H1 (cell line): ENCODE data around the gene PKP1. TPM values are rescaled to one million over a fixed set of nuclear protein-coding genes. Genes with fewer than 3 reads are reported as not detected.

ENCODE experiments used
- CTCF ChIA-PET: fragments of 300-600 bp; sonication (Branson Sonifier 250); formaldehyde crosslinking; loops from one replicate; lab custom pipeline; 2021; ENCODE audit not compliant: partially characterized antibody; lab: Charles Lee
- POLR2A ChIA-PET: fragments of 300-600 bp; sonication (Branson Sonifier 250); formaldehyde crosslinking; loops from one replicate; lab custom pipeline; 2021; ENCODE audit warnings: inconsistent platforms; ENCODE audit not compliant: partially characterized antibody; lab: Charles Lee
- DNase-seq, 2 experiments: peaks; one replicate each; pipeline versions ENCODE4 v3.0.0 to v3.0.0-alpha.2; 2010 to 2022; ENCODE audit warnings: low spot score in 2 of 2, low read depth in 1 of 2, mixed read lengths in 1 of 2
- FAIRE-seq: peaks from 2 replicates; lab custom pipeline; 2011; peaks lifted over from hg19 to GRCh38; lab: Jason Lieb, UNC
- H2AFZ ChIP-seq: 2 replicates; pipeline ENCODE4 v1.8.1; 2012; ENCODE audit warnings: low read length, inconsistent platforms
- H2AK5ac ChIP-seq: 2 replicates; pipeline ENCODE4 v1.6.1; 2013; ENCODE audit warnings: low read depth, low read length
- H2BK120ac ChIP-seq: replicated peaks from 2 replicates; pipeline ENCODE3; 2013; ENCODE audit warnings: low read depth, low read length, inconsistent platforms
- H2BK12ac ChIP-seq: 2 replicates; pipeline ENCODE4 v1.6.1; 2013; ENCODE audit warnings: low read depth, low read length
- H2BK15ac ChIP-seq: 2 replicates; pipeline ENCODE4 v1.6.1; 2013; ENCODE audit warnings: low read length
- H2BK20ac ChIP-seq: 2 replicates; pipeline ENCODE4 v1.6.1; 2013; ENCODE audit warnings: low read length
- H2BK5ac ChIP-seq: 2 replicates; pipeline ENCODE4 v1.6.1; 2013; ENCODE audit warnings: low read depth, low read length
- H3K14ac ChIP-seq: 2 replicates; pipeline ENCODE4 v1.6.1; 2013; ENCODE audit warnings: inconsistent platforms; ENCODE audit not compliant: insufficient read length
- H3K18ac ChIP-seq: 2 replicates; pipeline ENCODE4 v1.6.1; 2013; ENCODE audit warnings: low read length; ENCODE audit errors: extremely low read depth
- H3K23ac ChIP-seq: 2 replicates; pipeline ENCODE4 v1.6.1; 2013; ENCODE audit warnings: inconsistent platforms; ENCODE audit not compliant: insufficient read length
- H3K23me2 ChIP-seq: 2 replicates; pipeline ENCODE4 v1.6.1; 2013; ENCODE audit warnings: low read depth, low read length
- H3K27ac ChIP-seq: 2 replicates; pipeline ENCODE4 v1.6.1; 2011; ENCODE audit warnings: low read depth, low read length, inconsistent platforms
- H3K27me3 ChIP-seq, 4 experiments: replicated peaks in 1 of 4; 1 replicate in 1 of 4; 2 replicates in 3 of 4; pipeline versions ENCODE4 v1.6.1 to v1.8.1; 2011 to 2013; ENCODE audit warnings: low read length in 3 of 4, mild to moderate bottlenecking in 3 of 4, inconsistent platforms in 2 of 4, mixed read lengths in 2 of 4, moderate library complexity in 1 of 4; ENCODE audit not compliant: control insufficient read depth in 3 of 4, insufficient read depth in 3 of 4; ENCODE audit errors: extremely low read depth in 1 of 4
- H3K36me3 ChIP-seq, 4 experiments: 2 replicates each; pipeline versions ENCODE4 v1.6.1 to v1.8.1; 2011 to 2013; ENCODE audit warnings: mild to moderate bottlenecking in 4 of 4, low read length in 3 of 4, moderate library complexity in 2 of 4, control low read depth in 1 of 4, inconsistent platforms in 1 of 4; ENCODE audit not compliant: insufficient read depth in 4 of 4, control insufficient read depth in 2 of 4
- H3K4ac ChIP-seq: replicated peaks from 2 replicates; pipeline ENCODE3; 2013; ENCODE audit warnings: low read length, low read depth, mixed read lengths, inconsistent platforms; ENCODE audit not compliant: insufficient read length
- H3K4me1 ChIP-seq, 4 experiments: replicated peaks in 1 of 4; 1 replicate in 1 of 4; 2 replicates in 3 of 4; pipeline versions ENCODE4 v1.6.1 to v1.8.1; 2011 to 2013; ENCODE audit warnings: low read length in 3 of 4, inconsistent platforms in 2 of 4, mixed read lengths in 1 of 4; ENCODE audit not compliant: insufficient read depth in 4 of 4, control insufficient read depth in 3 of 4
- H3K4me2 ChIP-seq, 2 experiments: 2 replicates each; pipeline versions ENCODE4 v1.6.1 to v1.8.1; 2011 to 2013; ENCODE audit warnings: low read depth in 2 of 2, low read length in 2 of 2, control low read depth in 1 of 2, inconsistent platforms in 1 of 2, mild to moderate bottlenecking in 1 of 2; ENCODE audit not compliant: insufficient read depth in 1 of 2
- H3K4me3 ChIP-seq, 4 experiments: fragments of 200-600, 300-600 bp in 1 of 4; sonication (generic), shearing (Covaris generic), sonication (Bioruptor Twin) in 1 of 4; 2 replicates each; pipeline versions ENCODE4 v1.5.1 to v1.8.1; 2011 to 2016; ENCODE audit warnings: low read length in 4 of 4, low read depth in 3 of 4, control low read depth in 2 of 4, inconsistent platforms in 2 of 4, mild to moderate bottlenecking in 2 of 4, mixed read lengths in 1 of 4, moderate library complexity in 1 of 4; ENCODE audit not compliant: insufficient read depth in 2 of 4; ENCODE audit errors: extremely low read depth in 1 of 4
- H3K56ac ChIP-seq: replicated peaks from 2 replicates; pipeline ENCODE3; 2013; ENCODE audit warnings: low read depth, mild to moderate bottlenecking, mixed read lengths, low read length, inconsistent platforms; ENCODE audit not compliant: insufficient read length
- H3K79me1 ChIP-seq: 2 replicates; pipeline ENCODE4 v1.6.1; 2013; ENCODE audit warnings: low read depth, low read length, control low read depth
- H3K79me2 ChIP-seq, 2 experiments: 2 replicates each; pipeline versions ENCODE4 v1.6.1 to v1.8.1; 2012 to 2013; ENCODE audit warnings: low read length in 2 of 2, mild to moderate bottlenecking in 2 of 2, inconsistent platforms in 1 of 2; ENCODE audit not compliant: insufficient read depth in 2 of 2, control insufficient read depth in 1 of 2
- H3K9ac ChIP-seq, 4 experiments: replicated peaks in 1 of 4; 1 replicate in 1 of 4; 2 replicates in 3 of 4; pipeline versions ENCODE4 v1.6.1 to v1.8.1; 2011 to 2013; ENCODE audit warnings: low read depth in 3 of 4, low read length in 3 of 4, control low read depth in 2 of 4, mild to moderate bottlenecking in 2 of 4, moderate library complexity in 2 of 4, inconsistent platforms in 1 of 4; ENCODE audit errors: extremely low read depth in 1 of 4
- H3K9me3 ChIP-seq, 2 experiments: 2 replicates each; pipeline versions ENCODE4 v1.6.1 to v1.8.1; 2012 to 2013; ENCODE audit warnings: mild to moderate bottlenecking in 2 of 2, moderate library complexity in 2 of 2, control low read depth in 1 of 2, inconsistent platforms in 1 of 2, low read depth in 1 of 2, low read length in 1 of 2, mixed read lengths in 1 of 2; ENCODE audit not compliant: insufficient read depth in 2 of 2
- H4K20me1 ChIP-seq, 2 experiments: replicated peaks in 1 of 2; 2 replicates each; pipeline versions ENCODE3 to v1.8.1; 2011 to 2013; ENCODE audit warnings: inconsistent platforms in 2 of 2, low read length in 2 of 2, mild to moderate bottlenecking in 1 of 2; ENCODE audit not compliant: insufficient read depth in 2 of 2, control insufficient read depth in 1 of 2
- H4K5ac ChIP-seq: 2 replicates; pipeline ENCODE4 v1.6.1; 2013; ENCODE audit warnings: low read length, low read depth, mixed read lengths, inconsistent platforms; ENCODE audit not compliant: insufficient read length
- H4K8ac ChIP-seq: 2 replicates; pipeline ENCODE4 v1.8.0; 2013; ENCODE audit warnings: mild to moderate bottlenecking, moderate library complexity, low read length, inconsistent platforms; ENCODE audit not compliant: insufficient read depth; ENCODE audit errors: extremely low read depth
- H4K91ac ChIP-seq: replicated peaks from 2 replicates; pipeline ENCODE3; 2013; ENCODE audit warnings: low read length, mixed read lengths, inconsistent platforms; ENCODE audit not compliant: insufficient read length
- CEBPB ChIP-seq: IDR thresholded peaks from 2 replicates; pipeline ENCODE4 v1.6.1; 2012; ENCODE audit warnings: low read depth, low read length
- JUND ChIP-seq: IDR thresholded peaks from 2 replicates; pipeline ENCODE4 v1.6.1; 2011; ENCODE audit warnings: mild to moderate bottlenecking, improper control_type of control experiment, low read length
- POU5F1 ChIP-seq: IDR thresholded peaks from 2 replicates; pipeline ENCODE4 v1.6.1; 2011; ENCODE audit warnings: low read depth, mild to moderate bottlenecking, low read length, moderate library complexity
- RAD21 ChIP-seq, 2 experiments: IDR thresholded peaks in 1 of 2; conservative IDR thresholded peaks in 1 of 2; 2 replicates each; pipeline ENCODE4 v1.6.1; 2011; ENCODE audit warnings: low read depth in 2 of 2, low read length in 2 of 2, improper control_type of control experiment in 1 of 2, inconsistent platforms in 1 of 2, mild to moderate bottlenecking in 1 of 2, moderate library complexity in 1 of 2
- SP4 ChIP-seq: IDR thresholded peaks from 2 replicates; pipeline ENCODE4 v1.6.1; 2012; ENCODE audit warnings: low read length, inconsistent platforms
- TCF12 ChIP-seq: IDR thresholded peaks from 2 replicates; pipeline ENCODE4 v1.6.1; 2011; ENCODE audit warnings: low read depth, mild to moderate bottlenecking, low read length
- WGBS, 2 experiments: shearing (Covaris generic) in 1 of 2; methylation state at CpG; one replicate each; pipeline versions ENCODE4 v1.1.6 to v1.1.7; 2013 to 2015; ENCODE audit warnings: low lambda C conversion rate in 2 of 2, mixed read lengths in 2 of 2, inconsistent platforms in 1 of 2, low coverage in 1 of 2, missing lambda C conversion rate in 1 of 2; ENCODE audit not compliant: insufficient replicate concordance in 2 of 2, insufficient coverage in 1 of 2, insufficient read length in 1 of 2; ENCODE audit errors: extremely low coverage in 1 of 2, missing lambda C conversion rate in 1 of 2; 5-methylcytosine and 5-hydroxymethylcytosine counted together
- polyA plus RNA-seq, 7 experiments: library from polyadenylated mRNA; depleted of rRNA in 3 of 7; stranded (reverse) in 5 of 7; unstranded in 2 of 7; fragments of >200 nt in 5 of 7; fragments of 200-250 nt in 2 of 7; gene quantifications; 1 replicate in 5 of 7; 2 replicates in 1 of 7; 4 replicates in 1 of 7; pipeline versions ENCODE4 v1.2.1 to v1.2.3, GENCODE V29; 2011 to 2013; ENCODE audit warnings: missing spikeins in 2 of 7, mixed read lengths in 2 of 7
- total RNA-seq: library from RNA; stranded (reverse); fragmentation: NEBNext Ultra II Directional; extraction: Animal tissue kit (Norgen Biotek cat#: 25700); gene quantifications from 2 replicates; pipeline ENCODE4 v1.2.1, GENCODE V29; 2021
- TF ChIP-seq, protein P1 (sequence below): IDR thresholded peaks from 2 replicates; pipeline ENCODE4 v1.6.1; 2011; ENCODE audit warnings: low read depth, mild to moderate bottlenecking, low read length; ENCODE audit not compliant: insufficient read depth

Gene PKP1
- total and polyA plus RNA-seq, 2 of the 8 experiments (the other 6 are each of a cell fraction or from before 2014, with no cell fraction given) = 0.21 to 0.95 TPM

DNA sequence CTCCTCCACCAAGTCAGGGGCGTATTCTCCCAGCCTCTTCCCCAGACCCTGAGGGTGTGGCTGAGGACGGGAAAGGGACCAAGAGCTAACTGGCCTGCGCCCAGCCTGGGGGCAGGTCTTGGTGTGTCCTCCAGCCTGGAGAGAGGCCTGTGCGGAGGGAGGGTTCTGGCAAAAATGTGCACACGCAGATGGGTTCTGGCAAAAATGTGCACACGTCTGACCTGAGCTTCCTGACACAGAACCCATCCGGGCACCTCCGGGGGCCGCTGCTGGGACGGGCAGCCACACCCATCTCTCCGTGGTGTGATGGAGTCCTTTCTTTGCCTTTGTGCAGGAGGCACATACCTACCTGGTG, 23.1 kb upstream of the PKP1 start:
- Histone ChIP-seq H3K4ac (no peak overlapping the region), H3K27me3 (peaks cover 0 to 8% (median 0%) of the 10 kb centered on the region in 4 experiments; a peak in 3 of 7 replicates), H2BK5ac (no peak overlapping the region), H3K79me1 (no peaks in the 10 kb centered on the region), H2BK12ac (no peak overlapping the region), H3K56ac (peak overlapping the region; percentile 28), H2BK15ac (peak overlapping the region; percentile 81; the same call in 1 of the 2 replicates), H3K4me1 (peaks cover 0 to 11% (median 11%) of the 10 kb centered on the region in 4 experiments; a peak in 6 of 7 replicates), H4K20me1 (no peaks in the 10 kb centered on the region), H3K4me3 (peak overlapping the region; percentile 37 to 57 (median 50); a peak in 7 of 8 replicates), H4K91ac (peak overlapping the region; percentile 45), H4K5ac (peak overlapping the region; percentile 29), H3K23me2 (peaks cover 32% of the 10 kb centered on the region; the same call in 1 of the 2 replicates), H3K27ac (no peak overlapping the region), H2BK120ac (peak overlapping the region; percentile 43), H2BK20ac (no peak overlapping the region), H2AK5ac (no peak overlapping the region), H2AFZ (peak overlapping the region; percentile 94), H3K79me2 (no peaks in the 10 kb centered on the region), H3K9ac (no peak overlapping the region; a peak in 1 of 7 replicates), H4K8ac (peak overlapping the region; percentile 75; the same call in 1 of the 2 replicates), H3K4me2 (peak overlapping the region; percentile 81 to 87), H3K18ac (peak overlapping the region; percentile 94), H3K23ac (no peak overlapping the region), H3K9me3 (no peaks in the 10 kb centered on the region), H3K36me3 (no peaks in the 10 kb centered on the region), H3K14ac (no peak overlapping the region)
- TF ChIP-seq, protein P1, sequence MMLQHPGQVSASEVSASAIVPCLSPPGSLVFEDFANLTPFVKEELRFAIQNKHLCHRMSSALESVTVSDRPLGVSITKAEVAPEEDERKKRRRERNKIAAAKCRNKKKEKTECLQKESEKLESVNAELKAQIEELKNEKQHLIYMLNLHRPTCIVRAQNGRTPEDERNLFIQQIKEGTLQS = no peak
- TF ChIP-seq SP4 (no peak), POU5F1 (no peak), TCF12 (no peak), JUND (no peak), RAD21 (IDR thresholded peaks at IDR 0.05 in 1 of 2, conservative IDR thresholded peaks at IDR 0.05 in 1 of 2; ENCODE audit: low read depth in 2 of 2, low read length in 2 of 2) (0 out of 4 replicates have a peak, but pooled peaks of 1 of the 2 experiments have one; percentile 0), CEBPB (no peak)
- POLR2A ChIA-PET = interaction anchor here (0.6 to 2.3 kb wide), 6 partner anchors 86 to 117 kb away, joined by 3 to 11 read pairs (median 4); no protein-coding TSS in a partner anchor
- FAIRE-seq (no peak), DNase-seq (no peak)
- 53% methylated on average over 11 of the region's 11 CpGs; no CpG with 5 or more reads in 1 of the 2 experiments for WGBS, 2 experiments
- CTCF ChIA-PET = interaction anchor here (0.6 to 9.7 kb wide), 30 partner anchors 9 to 627 kb away, joined by 3 to 154 read pairs (median 4); partner anchors contain the start of gene PKP1
